CD14-positive monocyte (primary cell): ENCODE results near the gene GDF2. TPM values are rescaled to one million over a fixed set of nuclear protein-coding genes. Genes with fewer than 3 reads are reported as not detected.

Source experiments
- DNase-seq, 3 donors: peaks; one replicate each; pipeline ENCODE4 v3.0.0-alpha.2; 2011 to 2022
- H2AFZ ChIP-seq: 2 replicates; pipeline ENCODE4 v1.6.0; 2012; ENCODE audit warnings: mild to moderate bottlenecking, low read depth, low read length, inconsistent platforms; ENCODE audit not compliant: insufficient read depth, poor library complexity, severe bottlenecking
- H3K27ac ChIP-seq, 2 donors: 1 replicate in 1 of 2; 2 replicates in 1 of 2; pipeline ENCODE4 v1.5.1; 2012 to 2013; ENCODE audit warnings: low read length in 2 of 2, control low read depth in 1 of 2, inconsistent platforms in 1 of 2, low read depth in 1 of 2, mild to moderate bottlenecking in 1 of 2
- H3K27me3 ChIP-seq, 2 donors: one replicate each; pipeline versions ENCODE4 v1.6.0 to v1.6.1; 2011 to 2013; ENCODE audit warnings: low read length in 2 of 2; ENCODE audit not compliant: control insufficient read depth in 2 of 2, insufficient read depth in 2 of 2
- H3K36me3 ChIP-seq, 2 donors: replicated peaks in 1 of 2; 1 replicate in 1 of 2; 2 replicates in 1 of 2; pipeline versions ENCODE4 v1.5.1 to v1.6.1; 2012 to 2013; ENCODE audit warnings: low read length in 2 of 2, control low read depth in 1 of 2, inconsistent platforms in 1 of 2, mild to moderate bottlenecking in 1 of 2; ENCODE audit not compliant: insufficient read depth in 2 of 2, control insufficient read depth in 1 of 2
- H3K4me1 ChIP-seq, 2 donors: 1 replicate in 1 of 2; 2 replicates in 1 of 2; pipeline versions ENCODE4 v1.5.1 to v1.6.1; 2012 to 2013; ENCODE audit warnings: low read length in 2 of 2, control low read depth in 1 of 2, inconsistent platforms in 1 of 2, mild to moderate bottlenecking in 1 of 2, moderate library complexity in 1 of 2; ENCODE audit not compliant: insufficient read depth in 2 of 2, control insufficient read depth in 1 of 2
- H3K4me2 ChIP-seq: replicated peaks from 2 replicates; pipeline ENCODE3; 2012; ENCODE audit warnings: low read length, moderate library complexity, mild to moderate bottlenecking; ENCODE audit not compliant: poor library complexity, severe bottlenecking; ENCODE audit errors: extremely low read depth
- H3K4me3 ChIP-seq, 3 experiments: fragments of 200-600 bp in 1 of 3; sonication (generic) in 1 of 3; replicated peaks in 1 of 3; 1 replicate in 2 of 3; 2 replicates in 1 of 3; pipeline ENCODE4 v1.5.1; 2011 to 2013; ENCODE audit warnings: low read length in 3 of 3, mild to moderate bottlenecking in 3 of 3, control low read depth in 2 of 3, low read depth in 2 of 3, inconsistent platforms in 1 of 3, moderate library complexity in 1 of 3
- H3K79me2 ChIP-seq: 2 replicates; pipeline ENCODE4 v1.6.0; 2012; ENCODE audit warnings: mild to moderate bottlenecking, control low read depth, inconsistent platforms, low read length, moderate library complexity; ENCODE audit not compliant: insufficient read depth
- H3K9ac ChIP-seq: 2 replicates; pipeline ENCODE4 v1.6.0; 2017; ENCODE audit warnings: low read length, mild to moderate bottlenecking; ENCODE audit not compliant: insufficient read depth, poor library complexity, severe bottlenecking
- H3K9me3 ChIP-seq, 2 donors: replicated peaks in 1 of 2; 1 replicate in 1 of 2; 2 replicates in 1 of 2; pipeline versions ENCODE4 v1.5.1 to v1.6.1; 2012 to 2013; ENCODE audit warnings: low read length in 2 of 2, control low read depth in 1 of 2; ENCODE audit not compliant: control insufficient read depth in 1 of 2, insufficient read depth in 1 of 2
- H4K20me1 ChIP-seq: 2 replicates; pipeline ENCODE4 v1.6.0; 2012; ENCODE audit warnings: mild to moderate bottlenecking, low read length, control low read depth, moderate library complexity; ENCODE audit not compliant: insufficient read depth
- H3K27ac Mint-ChIP-seq, 7 donors: one replicate each; pipeline ENCODE4 v1.8.0; 2020; ENCODE audit warnings: mild to moderate bottlenecking in 7 of 7, mixed read lengths in 7 of 7, moderate library complexity in 6 of 7, inconsistent platforms in 2 of 7
- H3K27me3 Mint-ChIP-seq, 3 donors: one replicate each; pipeline ENCODE4 v1.8.0; 2021 to 2022; ENCODE audit warnings: low read depth in 3 of 3, mild to moderate bottlenecking in 3 of 3, mixed read lengths in 3 of 3, moderate library complexity in 3 of 3, inconsistent platforms in 1 of 3
- H3K36me3 Mint-ChIP-seq, 2 donors: one replicate each; pipeline ENCODE4 v1.8.0; 2020; ENCODE audit warnings: mixed read lengths in 2 of 2, inconsistent platforms in 1 of 2, mild to moderate bottlenecking in 1 of 2
- H3K4me1 Mint-ChIP-seq: one replicate; pipeline ENCODE4 v1.8.0; 2020; ENCODE audit warnings: mild to moderate bottlenecking, mixed read lengths
- H3K4me3 Mint-ChIP-seq, 2 donors: one replicate each; pipeline ENCODE4 v1.8.0; 2020; ENCODE audit warnings: mild to moderate bottlenecking in 2 of 2, mixed read lengths in 2 of 2, moderate library complexity in 1 of 2
- H3K9me3 Mint-ChIP-seq, 7 donors: one replicate each; pipeline ENCODE4 v1.8.0; 2020 to 2022; ENCODE audit warnings: mixed read lengths in 7 of 7, mild to moderate bottlenecking in 6 of 7, moderate library complexity in 6 of 7, inconsistent platforms in 2 of 7
- CTCF ChIP-seq: fragments of 200-600 bp; IDR thresholded peaks from one replicate; pipeline ENCODE4 v1.8.0; 2022; ENCODE audit warnings: antibody characterized with exemption, mild to moderate bottlenecking
- WGBS: methylation state at CpG from one replicate; pipeline ENCODE4 v1.1.5; 2013; ENCODE audit warnings: missing lambda C conversion rate; ENCODE audit not compliant: insufficient coverage; 5-methylcytosine and 5-hydroxymethylcytosine counted together
- intact Hi-C, 2 donors: fragments of 100-400 bp; cut with micrococcal nuclease; formaldehyde crosslinking; loops; one replicate each; pipeline versions ENCODE4 v1.15.0 to v1.15.1; 2023
- polyA plus RNA-seq, 3 donors: library from polyadenylated mRNA; depleted of rRNA in 1 of 3; unstranded in 2 of 3; stranded (reverse) in 1 of 3; fragments of 300-500 nt in 2 of 3; fragments of >200 nt in 1 of 3; fragmentation: Illumina TruSeq in 2 of 3; gene quantifications; 1 replicate in 2 of 3; 2 replicates in 1 of 3; pipeline ENCODE4 v1.2.3, GENCODE V29; 2012 to 2021

The GDF2 gene
- polyA plus RNA-seq, 3 donors = not detected

- Mint-ChIP-seq H3K4me3 (no peak overlapping the region), H3K27me3 (peaks cover 0 to 6% (median 6%) of the 10 kb centered on the region in 3 donors), H3K36me3 (no peaks in the 10 kb centered on the region), H3K4me1 (peaks cover 4% of the 10 kb centered on the region), H3K27ac (no peak overlapping the region), H3K9me3 (peaks cover 0 to 2% (median 0%) of the 10 kb centered on the region in 7 donors)
- no peak overlapping the region for H3K27ac ChIP-seq
- no peak overlapping the region for H3K4me3 ChIP-seq
- H3K4me1 ChIP-seq = peaks cover 3 to 5% of the 10 kb centered on the region in 2 donors
- TF ChIP-seq CTCF = no peak
- intact Hi-C loops = no loop called here
- H4K20me1 ChIP-seq = no peaks in the 10 kb centered on the region
- 87% methylated on average over 8 of the region's 13 CpGs for WGBS
- DNase-seq = no peak
- no peak overlapping the region for H3K4me2 ChIP-seq
- no peaks in the 10 kb centered on the region for H3K79me2 ChIP-seq
- no peaks in the 10 kb centered on the region for H3K27me3 ChIP-seq
- no peaks in the 10 kb centered on the region for H3K9me3 ChIP-seq
- H2AFZ ChIP-seq = no peak overlapping the region
- H3K36me3 ChIP-seq = no peaks in the 10 kb centered on the region
- no peak overlapping the region for H3K9ac ChIP-seq
Observed at GRCh38 chr10:47344996-47345870, 23.0 kb downstream of the GDF2 start.

- Mint-ChIP-seq H3K4me1 (no peaks in the 10 kb centered on the region), H3K27ac (no peak overlapping the region), H3K4me3 (no peak overlapping the region), H3K36me3 (no peaks in the 10 kb centered on the region), H3K9me3 (peaks cover 0 to 1% (median 0%) of the 10 kb centered on the region in 7 donors), H3K27me3 (peaks cover 0 to 6% (median 3%) of the 10 kb centered on the region in 3 donors)
- no peak for DNase-seq
- H3K4me1 ChIP-seq = no peaks in the 10 kb centered on the region
- H3K4me2 ChIP-seq = no peak overlapping the region
- no peak overlapping the region for H2AFZ ChIP-seq
- H3K79me2 ChIP-seq = no peaks in the 10 kb centered on the region
- no peaks in the 10 kb centered on the region for H3K9me3 ChIP-seq
- no peak overlapping the region for H3K27ac ChIP-seq
- no peak overlapping the region for H3K4me3 ChIP-seq
- no peaks in the 10 kb centered on the region for H3K36me3 ChIP-seq
- H4K20me1 ChIP-seq = no peaks in the 10 kb centered on the region
- TF ChIP-seq CTCF = no peak
- H3K9ac ChIP-seq = no peak overlapping the region
- WGBS = 98% methylated on average over 6 of the region's 13 CpGs
- no peaks in the 10 kb centered on the region for H3K27me3 ChIP-seq
- intact Hi-C loops = no loop called here
Observed at GRCh38 chr10:47346581-47347302, 24.5 kb downstream of the GDF2 start.
